Hepatic stellate cell (primary cell): ENCODE data around the gene CALHM1.
"Not testable (repeated sequence)": the region's sequence is repeated elsewhere in the genome, so short reads cannot be mapped to it uniquely, and the experiment has no call there.

Experiments
- DNase-seq: peaks from one replicate; pipeline ENCODE4 v3.0.0; 2011; ENCODE audit warnings: low spot score

CALHM1 gene

GRCh38 chr10:103429647-103430046 lies 29.1 kb downstream of the CALHM1 start:
- no peak for DNase-seq

- no peak for DNase-seq
Observed at GRCh38 chr10:103428989-103429643, 29.6 kb downstream of the CALHM1 start.

- no peak for DNase-seq
Observed at GRCh38 chr10:103427866-103428265, 30.8 kb downstream of the CALHM1 start.

- DNase-seq = no peak
Observed at GRCh38 chr10:103423748-103424147, 35.0 kb downstream of the CALHM1 start.

- no peak for DNase-seq
Observed at GRCh38 chr10:103419101-103419500, 39.6 kb downstream of the CALHM1 start.

- DNase-seq = no peak
Observed at GRCh38 chr10:103417601-103418000, 41.1 kb downstream of the CALHM1 start.

- DNase-seq = not testable (repeated sequence)
Observed at GRCh38 chr10:103417148-103417469, 41.6 kb downstream of the CALHM1 start.

- peak; percentile 41 for DNase-seq
Observed at GRCh38 chr10:103416436-103417147, 42.1 kb downstream of the CALHM1 start.

GRCh38 chr10:103415581-103415980 lies 43.1 kb downstream of the CALHM1 start:
- no peak for DNase-seq

- no peak for DNase-seq
Observed at GRCh38 chr10:103413564-103413963, 45.1 kb downstream of the CALHM1 start.
